MCF 10A (cell line): ENCODE data around the gene POU2F2. TPM values are rescaled to one million over a fixed set of nuclear protein-coding genes. Genes with fewer than 3 reads are reported as not detected.

Experiments used
- BruUV-seq: library from RNA; stranded (reverse); fragments of 400-500 nt; replicated peaks from 2 replicates; lab custom pipeline; 2021; lab: Mats Ljungman, UMichigan
- CTCF ChIA-PET: fragments of 300-600 bp; sonication (Branson Sonifier 250); formaldehyde crosslinking; extraction: SDS; loops from one replicate; lab custom pipeline; 2021; ENCODE audit warnings: antibody characterized with exemption, inconsistent platforms; lab: Yijun Ruan, JAX
- POLR2A ChIA-PET: fragments of 300-600, 350-650 bp; sonication (Branson Sonifier 250); formaldehyde crosslinking; extraction: SDS; loops from one replicate; lab custom pipeline; 2020; ENCODE audit warnings: antibody characterized with exemption, inconsistent platforms; lab: Yijun Ruan, JAX
- DNase-seq: peaks from one replicate; pipeline ENCODE4 v3.0.0-alpha.2; 2018; ENCODE audit not compliant: unreplicated experiment
- H3K27ac Mint-ChIP-seq: one replicate; pipeline ENCODE4 v1.8.0; 2022; ENCODE audit warnings: mild to moderate bottlenecking, low read depth, mixed read lengths; ENCODE audit not compliant: unreplicated experiment
- H3K27me3 Mint-ChIP-seq: one replicate; pipeline ENCODE4 v1.8.0; 2022; ENCODE audit warnings: mixed read lengths; ENCODE audit not compliant: insufficient read depth, unreplicated experiment
- H3K36me3 Mint-ChIP-seq: one replicate; pipeline ENCODE4 v1.8.0; 2022; ENCODE audit warnings: mild to moderate bottlenecking, moderate library complexity, mixed read lengths; ENCODE audit not compliant: insufficient read depth, unreplicated experiment
- H3K4me1 Mint-ChIP-seq: one replicate; pipeline ENCODE4 v1.8.0; 2022; ENCODE audit warnings: mixed read lengths; ENCODE audit not compliant: insufficient read depth, unreplicated experiment
- H3K4me3 Mint-ChIP-seq: one replicate; pipeline ENCODE4 v1.8.0; 2022; ENCODE audit warnings: mild to moderate bottlenecking, moderate library complexity, mixed read lengths; ENCODE audit not compliant: unreplicated experiment
- H3K9me3 Mint-ChIP-seq: one replicate; pipeline ENCODE4 v1.8.0; 2022; ENCODE audit warnings: mixed read lengths; ENCODE audit not compliant: unreplicated experiment
- intact Hi-C: fragments of 100-400 bp; cut with micrococcal nuclease; formaldehyde crosslinking; loops from 2 replicates; pipeline ENCODE4 v1.14.1; 2022
- total RNA-seq: library from RNA; stranded (reverse); gene quantifications from 2 replicates; pipeline ENCODE4 v1.2.3, GENCODE V29; 2022
- TF ChIP-seq, protein P1 (sequence below): fragments of 200-600 bp; IDR thresholded peaks from one replicate; pipeline ENCODE4 v1.8.0; 2022; ENCODE audit warnings: antibody characterized with exemption, mild to moderate bottlenecking; ENCODE audit not compliant: unreplicated experiment

The POU2F2 gene
- total RNA-seq, 1 experiment from 2014 or later, result 0.70 TPM

DNA sequence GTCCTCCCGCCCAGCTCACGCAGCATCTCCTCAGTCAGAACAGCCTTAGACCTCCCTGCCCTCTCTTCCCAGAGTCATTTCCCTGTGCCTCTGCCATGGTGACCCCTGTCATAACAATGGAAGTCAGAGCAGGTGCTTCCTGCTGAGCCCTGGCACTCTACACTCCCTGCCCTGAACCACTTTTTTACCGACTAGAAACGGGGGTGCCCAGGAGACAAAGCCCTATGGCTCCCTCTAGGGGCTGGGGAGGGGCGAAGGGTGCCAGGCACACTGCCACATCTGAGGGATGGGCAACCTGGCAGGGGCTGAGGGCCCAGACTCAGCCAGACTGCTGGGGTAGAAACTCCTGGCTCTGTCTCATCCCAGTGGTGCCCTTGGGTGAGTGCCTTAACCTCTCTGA is 39.9 kb downstream of the POU2F2 start:
- CTCF ChIA-PET, result interaction anchor here (0.6 to 1.4 kb wide), 6 partner anchors 16 to 1301 kb away, joined by 3 to 5 read pairs (median 4); no protein-coding TSS in a partner anchor
- Mint-ChIP-seq H3K36me3 (no peaks in the 10 kb centered on the region), H3K9me3 (no peaks in the 10 kb centered on the region), H3K27me3 (no peaks in the 10 kb centered on the region), H3K4me3 (no peak overlapping the region), H3K4me1 (peaks cover 23% of the 10 kb centered on the region), H3K27ac (no peak overlapping the region)
- no TSS peak for BruUV-seq
- intact Hi-C loops, result no loop called here
- TF ChIP-seq, protein P1, sequence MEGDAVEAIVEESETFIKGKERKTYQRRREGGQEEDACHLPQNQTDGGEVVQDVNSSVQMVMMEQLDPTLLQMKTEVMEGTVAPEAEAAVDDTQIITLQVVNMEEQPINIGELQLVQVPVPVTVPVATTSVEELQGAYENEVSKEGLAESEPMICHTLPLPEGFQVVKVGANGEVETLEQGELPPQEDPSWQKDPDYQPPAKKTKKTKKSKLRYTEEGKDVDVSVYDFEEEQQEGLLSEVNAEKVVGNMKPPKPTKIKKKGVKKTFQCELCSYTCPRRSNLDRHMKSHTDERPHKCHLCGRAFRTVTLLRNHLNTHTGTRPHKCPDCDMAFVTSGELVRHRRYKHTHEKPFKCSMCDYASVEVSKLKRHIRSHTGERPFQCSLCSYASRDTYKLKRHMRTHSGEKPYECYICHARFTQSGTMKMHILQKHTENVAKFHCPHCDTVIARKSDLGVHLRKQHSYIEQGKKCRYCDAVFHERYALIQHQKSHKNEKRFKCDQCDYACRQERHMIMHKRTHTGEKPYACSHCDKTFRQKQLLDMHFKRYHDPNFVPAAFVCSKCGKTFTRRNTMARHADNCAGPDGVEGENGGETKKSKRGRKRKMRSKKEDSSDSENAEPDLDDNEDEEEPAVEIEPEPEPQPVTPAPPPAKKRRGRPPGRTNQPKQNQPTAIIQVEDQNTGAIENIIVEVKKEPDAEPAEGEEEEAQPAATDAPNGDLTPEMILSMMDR, result peak; percentile 58
- POLR2A ChIA-PET, result no interaction called here
- DNase-seq, result peak; percentile 72

- BruUV-seq, result no TSS peak
- CTCF ChIA-PET, result interaction anchor here (0.5 to 1.4 kb wide), 8 partner anchors 17 to 1300 kb away, joined by 3 to 5 read pairs (median 4); no protein-coding TSS in a partner anchor
- no peaks in the 10 kb centered on the region for H3K36me3 Mint-ChIP-seq
- no peak overlapping the region for H3K4me3 Mint-ChIP-seq
- H3K27me3 Mint-ChIP-seq, result no peaks in the 10 kb centered on the region
- H3K4me1 Mint-ChIP-seq, result peaks cover 23% of the 10 kb centered on the region
- TF ChIP-seq, protein P1, result no peak
- intact Hi-C loops, result no loop called here
- H3K27ac Mint-ChIP-seq, result no peak overlapping the region
- no peaks in the 10 kb centered on the region for H3K9me3 Mint-ChIP-seq
- peak; percentile 68 for DNase-seq
- POLR2A ChIA-PET, result interaction anchor here (0.7 kb wide), 1 partner anchor 143 kb away, joined by 7 read pairs; no protein-coding TSS in a partner anchor
Measured at GRCh38 chr19:42091742-42092141, 40.5 kb downstream of the POU2F2 start.

- Mint-ChIP-seq H3K4me3 (no peak overlapping the region), H3K9me3 (no peaks in the 10 kb centered on the region), H3K27me3 (no peaks in the 10 kb centered on the region), H3K4me1 (peaks cover 23% of the 10 kb centered on the region), H3K36me3 (no peaks in the 10 kb centered on the region), H3K27ac (no peak overlapping the region)
- no TSS peak for BruUV-seq
- ChIA-PET POLR2A (interaction anchor here (0.7 kb wide), 1 partner anchor 143 kb away, joined by 7 read pairs; no protein-coding TSS in a partner anchor), CTCF (interaction anchor here (0.6 to 1.4 kb wide), 4 partner anchors 17 to 218 kb away, joined by 4 to 5 read pairs (median 4); no protein-coding TSS in a partner anchor)
- intact Hi-C loops, result no loop called here
- TF ChIP-seq, protein P1, result no peak
- DNase-seq, result no peak
Measured at GRCh38 chr19:42091300-42091699, 40.9 kb downstream of the POU2F2 start.

DNA sequence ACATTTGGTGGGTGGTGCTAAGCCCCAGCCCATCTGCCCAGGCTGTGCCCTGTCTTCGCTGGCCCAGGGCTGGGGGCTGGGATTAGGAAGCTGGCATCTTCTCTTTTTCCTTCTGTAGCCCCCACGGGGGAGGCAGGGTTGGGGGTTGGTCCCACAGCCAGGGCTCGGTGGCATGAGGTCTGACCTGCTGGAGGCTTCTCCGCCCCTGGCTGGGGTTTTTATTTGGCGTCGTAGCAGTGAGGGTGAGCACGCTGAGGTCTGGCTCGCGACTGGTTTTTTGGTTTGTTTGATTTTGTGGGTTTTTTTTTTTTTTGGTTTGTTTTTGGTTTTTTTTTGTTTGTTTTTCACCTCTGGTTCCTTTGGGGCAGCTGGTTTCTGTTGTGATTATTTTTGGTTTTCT is 41.6 kb downstream of the POU2F2 start:
- Mint-ChIP-seq H3K4me1 (peaks cover 23% of the 10 kb centered on the region), H3K27ac (no peak overlapping the region), H3K9me3 (no peaks in the 10 kb centered on the region), H3K36me3 (no peaks in the 10 kb centered on the region), H3K27me3 (no peaks in the 10 kb centered on the region), H3K4me3 (no peak overlapping the region)
- TF ChIP-seq, protein P1, result no peak
- BruUV-seq, result no TSS peak
- no peak for DNase-seq
- POLR2A ChIA-PET, result no interaction called here
- CTCF ChIA-PET, result interaction anchor here (0.7 kb wide), 1 partner anchor 17 kb away, joined by 9 read pairs; no protein-coding TSS in a partner anchor
- intact Hi-C loops, result no loop called here
